ENCODE results near the gene MYO15A. TPM values are rescaled to one million over a fixed set of nuclear protein-coding genes. Genes with fewer than 3 reads are reported as not detected.

Gene MYO15A
- total RNA-seq, 1 donor from 2014 or later, result 1.6 TPM

GRCh38 chr17:18224053-18224386 is 115.5 kb downstream of the MYO15A start:
- peaks cover 21% of the 10 kb centered on the region for H3K4me1 Mint-ChIP-seq (ENCODE audit: unreplicated experiment)
- no peak for DNase-seq (ENCODE audit: low spot score)
- H3K36me3 Mint-ChIP-seq (ENCODE audit: low read depth, unreplicated experiment), result peaks cover 12% of the 10 kb centered on the region

GRCh38 chr17:18224387-18225120 is 116.0 kb downstream of the MYO15A start:
- Mint-ChIP-seq H3K4me3 (ENCODE audit: unreplicated experiment) (peak overlapping the region; percentile 94), H3K27me3 (ENCODE audit: unreplicated experiment) (peaks cover 23% of the 10 kb centered on the region), H3K27ac (ENCODE audit: unreplicated experiment) (peak overlapping the region; percentile 93), H3K4me1 (ENCODE audit: unreplicated experiment) (peaks cover 21% of the 10 kb centered on the region), H3K36me3 (ENCODE audit: low read depth, unreplicated experiment) (peaks cover 12% of the 10 kb centered on the region), H3K9me3 (ENCODE audit: unreplicated experiment) (no peaks in the 10 kb centered on the region)
- TF ChIP-seq CTCF (IDR thresholded peaks at IDR 0.05; ENCODE audit: unreplicated experiment), result no peak
- DNase-seq (ENCODE audit: low spot score), result peak; percentile 41

More at GRCh38 chr17:18224053-18224386, 115.5 kb downstream of the MYO15A start:
- Mint-ChIP-seq H3K9me3 (ENCODE audit: unreplicated experiment) (no peaks in the 10 kb centered on the region), H3K27me3 (ENCODE audit: unreplicated experiment) (peaks cover 23% of the 10 kb centered on the region), H3K27ac (ENCODE audit: unreplicated experiment) (peak overlapping the region; percentile 93), H3K4me3 (ENCODE audit: unreplicated experiment) (no peak overlapping the region)
- no peak for TF ChIP-seq CTCF (IDR thresholded peaks at IDR 0.05; ENCODE audit: unreplicated experiment)

- peak; percentile 99 for DNase-seq (ENCODE audit: low spot score)
- H3K9me3 Mint-ChIP-seq (ENCODE audit: unreplicated experiment), result no peaks in the 10 kb centered on the region
- H3K4me1 Mint-ChIP-seq (ENCODE audit: unreplicated experiment), result peaks cover 21% of the 10 kb centered on the region
- H3K4me3 Mint-ChIP-seq (ENCODE audit: unreplicated experiment), result peak within 1 kb of the TSS; percentile 98
- H3K27ac Mint-ChIP-seq (ENCODE audit: unreplicated experiment), result peak within 1 kb of the TSS; percentile 93
- peaks cover 12% of the 10 kb centered on the region for H3K36me3 Mint-ChIP-seq (ENCODE audit: low read depth, unreplicated experiment)
- peaks cover 23% of the 10 kb centered on the region for H3K27me3 Mint-ChIP-seq (ENCODE audit: unreplicated experiment)
- TF ChIP-seq CTCF (IDR thresholded peaks at IDR 0.05; ENCODE audit: unreplicated experiment), result no peak
Measured at GRCh38 chr17:18225121-18225641, 116.6 kb downstream of the MYO15A start, which contains the start of gene LLGL1. Gene LLGL1, plus strand, starts transcription at chr17:18225635. Its CDS starts 48 bp downstream, at chr17:18225683.

GRCh38 chr17:18225642-18226283 is 117.2 kb downstream of the MYO15A start:
- Mint-ChIP-seq H3K4me1 (ENCODE audit: unreplicated experiment) (peaks cover 21% of the 10 kb centered on the region), H3K27ac (ENCODE audit: unreplicated experiment) (peak overlapping the region; percentile 77), H3K36me3 (ENCODE audit: low read depth, unreplicated experiment) (peaks cover 12% of the 10 kb centered on the region), H3K27me3 (ENCODE audit: unreplicated experiment) (peaks cover 23% of the 10 kb centered on the region), H3K9me3 (ENCODE audit: unreplicated experiment) (no peaks in the 10 kb centered on the region), H3K4me3 (ENCODE audit: unreplicated experiment) (peak overlapping the region; percentile 98)
- DNase-seq (ENCODE audit: low spot score), result no peak
- TF ChIP-seq CTCF (IDR thresholded peaks at IDR 0.05; ENCODE audit: unreplicated experiment), result no peak
